ENCODE results near the gene ITGA6.

ITGA6 gene

GRCh38 chr2:172465417-172466334 is 38.3 kb downstream of the ITGA6 start:
- DNase-seq: peak in 1 of 2 experiments; percentile 78

- no peak for DNase-seq
Measured at GRCh38 chr2:172467382-172467781, 40.0 kb downstream of the ITGA6 start.

GRCh38 chr2:172470958-172471922 is 43.9 kb downstream of the ITGA6 start:
- no peak for DNase-seq

- DNase-seq: no peak
Measured at GRCh38 chr2:172472446-172473033, 45.2 kb downstream of the ITGA6 start.

GRCh38 chr2:172473167-172473566 is 45.8 kb downstream of the ITGA6 start:
- DNase-seq: no peak

GRCh38 chr2:172478353-172478752 is 51.0 kb downstream of the ITGA6 start:
- no peak for DNase-seq

- no peak for DNase-seq
Measured at GRCh38 chr2:172480301-172481218, 53.2 kb downstream of the ITGA6 start.

GRCh38 chr2:172481507-172482262 is 54.3 kb downstream of the ITGA6 start:
- DNase-seq: no peak

GRCh38 chr2:172484253-172484652 is 56.9 kb downstream of the ITGA6 start:
- peak in 1 of 2 experiments; percentile 18 for DNase-seq

- DNase-seq: no peak
Measured at GRCh38 chr2:172484706-172485105, 57.3 kb downstream of the ITGA6 start.

GRCh38 chr2:172488556-172488955 is 61.2 kb downstream of the ITGA6 start:
- no peak for DNase-seq

- DNase-seq: no peak
Measured at GRCh38 chr2:172489681-172490080, 62.3 kb downstream of the ITGA6 start.

- DNase-seq: no peak
Measured at GRCh38 chr2:172496160-172496608, 68.8 kb downstream of the ITGA6 start.

- no peak for DNase-seq
Measured at GRCh38 chr2:172507199-172507598, 79.8 kb downstream of the ITGA6 start.

GRCh38 chr2:172510088-172510487 is 82.7 kb downstream of the ITGA6 start:
- DNase-seq: no peak

- DNase-seq: no peak
Measured at GRCh38 chr2:172510548-172510947, 83.2 kb downstream of the ITGA6 start.

GRCh38 chr2:172512810-172513523 is 85.6 kb downstream of the ITGA6 start:
- no peak for DNase-seq

GRCh38 chr2:172513524-172513900 is 86.1 kb downstream of the ITGA6 start:
- DNase-seq: no peak

GRCh38 chr2:172513935-172514586 is 86.7 kb downstream of the ITGA6 start:
- no peak for DNase-seq

GRCh38 chr2:172516299-172516698 is 88.9 kb downstream of the ITGA6 start:
- DNase-seq: no peak
